H9 (cell line): Measurements from ENCODE around the gene DOC2B. TPM values are rescaled to one million over a fixed set of nuclear protein-coding genes. Genes with fewer than 3 reads are reported as not detected.

Experiments
- DNase-seq: peaks from one replicate; pipeline ENCODE4 v3.0.0-alpha.2; 2017
- H2AFZ ChIP-seq: one replicate; pipeline ENCODE4 v1.6.1; 2013; ENCODE audit warnings: mild to moderate bottlenecking, low read length, control low read depth, moderate library complexity
- H2AK5ac ChIP-seq: 2 replicates; pipeline ENCODE4 v1.6.1; 2013; ENCODE audit warnings: low read length, control low read depth, mixed read lengths; ENCODE audit not compliant: insufficient read length
- H2BK120ac ChIP-seq: one replicate; pipeline ENCODE4 v1.6.1; 2013; ENCODE audit warnings: low read depth, mild to moderate bottlenecking, low read length, control low read depth, inconsistent platforms; ENCODE audit not compliant: poor library complexity, severe bottlenecking
- H2BK12ac ChIP-seq: 2 replicates; pipeline ENCODE4 v1.6.1; 2013; ENCODE audit warnings: low read length, control low read depth, mixed read lengths, low read depth; ENCODE audit not compliant: insufficient read length
- H2BK15ac ChIP-seq: 2 replicates; pipeline ENCODE4 v1.6.1; 2013; ENCODE audit warnings: low read depth, low read length, control low read depth
- H2BK20ac ChIP-seq: one replicate; pipeline ENCODE4 v1.6.1; 2013; ENCODE audit warnings: low read depth, mild to moderate bottlenecking, low read length, control low read depth, inconsistent platforms; ENCODE audit not compliant: poor library complexity, severe bottlenecking
- H2BK5ac ChIP-seq: 2 replicates; pipeline ENCODE4 v1.6.1; 2013; ENCODE audit warnings: low read length, control low read depth, mixed read lengths; ENCODE audit not compliant: insufficient read length
- H3K14ac ChIP-seq: 2 replicates; pipeline ENCODE4 v1.6.1; 2013; ENCODE audit warnings: low read length, control low read depth; ENCODE audit not compliant: insufficient read depth
- H3K18ac ChIP-seq: 2 replicates; pipeline ENCODE4 v1.6.1; 2013; ENCODE audit warnings: low read depth, mild to moderate bottlenecking, mixed read lengths, low read length, control low read depth; ENCODE audit not compliant: insufficient read length
- H3K23ac ChIP-seq: 2 replicates; pipeline ENCODE4 v1.6.1; 2013; ENCODE audit warnings: low read length, control low read depth, mixed read lengths, low read depth; ENCODE audit not compliant: insufficient read length
- H3K23me2 ChIP-seq: 2 replicates; pipeline ENCODE4 v1.6.1; 2013; ENCODE audit warnings: low read depth, mild to moderate bottlenecking, mixed read lengths, low read length, control low read depth; ENCODE audit not compliant: insufficient read length, poor library complexity, severe bottlenecking
- H3K27ac ChIP-seq: 2 replicates; pipeline ENCODE4 v1.5.1; 2013; ENCODE audit warnings: low read length, control low read depth, mixed read lengths, low read depth; ENCODE audit not compliant: insufficient read length
- H3K27me3 ChIP-seq: 2 replicates; pipeline ENCODE4 v1.6.1; 2013; ENCODE audit warnings: low read length, control low read depth, inconsistent platforms; ENCODE audit not compliant: insufficient read depth
- H3K4ac ChIP-seq: 2 replicates; pipeline ENCODE4 v1.6.1; 2013; ENCODE audit warnings: low read depth, mild to moderate bottlenecking, control low read depth, inconsistent platforms, low read length, moderate library complexity
- H3K4me1 ChIP-seq: 2 replicates; pipeline ENCODE4 v1.6.1; 2013; ENCODE audit warnings: low read length, control low read depth, inconsistent platforms; ENCODE audit not compliant: insufficient read depth
- H3K4me2 ChIP-seq: 2 replicates; pipeline ENCODE4 v1.6.1; 2013; ENCODE audit warnings: low read length, control low read depth, mixed read lengths; ENCODE audit not compliant: insufficient read length, insufficient read depth
- H3K56ac ChIP-seq: 2 replicates; pipeline ENCODE4 v1.6.1; 2013; ENCODE audit warnings: low read depth, mild to moderate bottlenecking, mixed read lengths, low read length, control low read depth; ENCODE audit not compliant: insufficient read length
- H3K79me1 ChIP-seq: 2 replicates; pipeline ENCODE4 v1.6.1; 2013; ENCODE audit warnings: low read depth, mild to moderate bottlenecking, moderate library complexity, low read length, control low read depth, inconsistent platforms; ENCODE audit not compliant: insufficient read depth, poor library complexity, severe bottlenecking
- H3K79me2 ChIP-seq: 2 replicates; pipeline ENCODE4 v1.6.1; 2013; ENCODE audit warnings: low read length, control low read depth, inconsistent platforms; ENCODE audit not compliant: insufficient read depth
- H3K9ac ChIP-seq: 2 replicates; pipeline ENCODE4 v1.6.1; 2013; ENCODE audit warnings: low read length, control low read depth, mixed read lengths; ENCODE audit not compliant: insufficient read length; ENCODE audit errors: extremely low read depth
- H3K9me3 ChIP-seq: one replicate; pipeline ENCODE4 v1.6.1; 2013; ENCODE audit warnings: low read depth, low read length, inconsistent platforms; ENCODE audit not compliant: control insufficient read depth
- H3T11ph ChIP-seq: one replicate; pipeline ENCODE4 v1.6.1; 2013; ENCODE audit warnings: mild to moderate bottlenecking, low read length, control low read depth, inconsistent platforms
- H4K20me1 ChIP-seq: one replicate; pipeline ENCODE4 v1.6.1; 2013; ENCODE audit not compliant: control insufficient read depth, insufficient read length, insufficient read depth
- H4K5ac ChIP-seq: 2 replicates; pipeline ENCODE4 v1.6.1; 2013; ENCODE audit warnings: low read depth, mild to moderate bottlenecking, mixed read lengths, low read length, control low read depth; ENCODE audit not compliant: insufficient read length
- H4K8ac ChIP-seq: replicated peaks from 2 replicates; pipeline ENCODE4 v1.6.1; 2013; ENCODE audit warnings: low read length, control low read depth, mixed read lengths, low read depth; ENCODE audit not compliant: insufficient read length
- H4K91ac ChIP-seq: 2 replicates; pipeline ENCODE4 v1.6.1; 2013; ENCODE audit warnings: low read depth, mild to moderate bottlenecking, moderate library complexity, mixed read lengths, low read length, control low read depth; ENCODE audit not compliant: insufficient read length
- H3K27ac Mint-ChIP-seq, 3 experiments: 2 replicates in 2 of 3; 3 replicates in 1 of 3; pipeline ENCODE4 v1.8.0; 2020 to 2021; ENCODE audit warnings: mixed read lengths in 3 of 3, mild to moderate bottlenecking in 1 of 3, moderate library complexity in 1 of 3
- H3K27me3 Mint-ChIP-seq: 2 replicates; pipeline ENCODE4 v1.8.0; 2021; ENCODE audit warnings: low read depth, mild to moderate bottlenecking, moderate library complexity, mixed read lengths
- H3K36me3 Mint-ChIP-seq, 3 experiments: 2 replicates in 2 of 3; 3 replicates in 1 of 3; pipeline ENCODE4 v1.8.0; 2020 to 2021; ENCODE audit warnings: low read depth in 3 of 3, mixed read lengths in 3 of 3; ENCODE audit not compliant: insufficient read depth in 1 of 3
- H3K4me1 Mint-ChIP-seq, 2 experiments: 2 replicates each; pipeline ENCODE4 v1.8.0; 2020; ENCODE audit warnings: mixed read lengths in 2 of 2
- H3K4me3 Mint-ChIP-seq, 2 experiments: 2 replicates in 1 of 2; 3 replicates in 1 of 2; pipeline ENCODE4 v1.8.0; 2020 to 2021; ENCODE audit warnings: mild to moderate bottlenecking in 2 of 2, mixed read lengths in 2 of 2, moderate library complexity in 1 of 2
- H3K9me3 Mint-ChIP-seq, 2 experiments: 2 replicates in 1 of 2; 3 replicates in 1 of 2; pipeline ENCODE4 v1.8.0; 2020; ENCODE audit warnings: mild to moderate bottlenecking in 2 of 2, mixed read lengths in 2 of 2, moderate library complexity in 1 of 2
- WGBS: extraction: QIAGEN DNeasy Blood & Tissue Kit; methylation state at CpG from one replicate; pipeline ENCODE4 v1.1.7; 2013; ENCODE audit warnings: missing lambda C conversion rate, low lambda C conversion rate, mixed read lengths; ENCODE audit not compliant: insufficient read length; ENCODE audit errors: extremely low coverage; 5-methylcytosine and 5-hydroxymethylcytosine counted together
- total RNA-seq: library from RNA; stranded (reverse); gene quantifications from 2 replicates; pipeline ENCODE4 v1.2.1, GENCODE V29; 2021
- TF ChIP-seq, protein P1 (sequence below): fragments of 200-600 bp; sonication (generic); conservative IDR thresholded peaks from 3 replicates; pipeline ENCODE4 v1.8.0; 2021; ENCODE audit warnings: antibody characterized with exemption, mild to moderate bottlenecking

Gene DOC2B
- total RNA-seq, 1 experiment from 2014 or later, result 2.1 TPM

DNA sequence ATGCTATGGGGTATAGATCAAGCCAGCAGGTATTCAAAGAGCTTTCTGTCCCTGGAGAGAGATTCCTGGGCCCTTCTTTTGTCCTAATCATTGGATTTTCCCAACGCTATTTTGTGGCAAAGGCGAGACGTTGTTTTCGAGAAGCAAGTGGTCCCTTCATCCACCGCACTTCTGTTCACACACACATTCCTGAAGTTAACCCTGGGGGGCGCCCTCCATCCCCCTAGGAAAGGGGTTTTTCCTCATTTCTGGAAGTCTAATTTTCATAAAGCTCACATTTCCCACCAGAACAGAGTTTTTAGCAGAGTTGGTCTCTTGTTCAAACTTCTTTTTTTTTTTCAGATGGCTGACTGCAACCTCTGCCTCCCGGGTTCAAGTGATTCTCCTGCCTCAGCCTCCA lies 32.2 kb downstream of the DOC2B start:
- Histone ChIP-seq H2BK12ac (no peak overlapping the region), H3K79me1 (no peaks in the 10 kb centered on the region), H4K20me1 (no peaks in the 10 kb centered on the region), H3K56ac (no peak overlapping the region), H4K8ac (no peak overlapping the region), H3K18ac (no peak overlapping the region), H4K91ac (no peak overlapping the region), H3K9me3 (no peaks in the 10 kb centered on the region), H2BK5ac (no peak overlapping the region), H3K23me2 (no peaks in the 10 kb centered on the region), H3K79me2 (no peaks in the 10 kb centered on the region), H3T11ph (no peak overlapping the region), H3K27me3 (no peaks in the 10 kb centered on the region), H2AFZ (no peak overlapping the region), H3K9ac (no peak overlapping the region), H3K4me1 (no peaks in the 10 kb centered on the region), H2BK15ac (no peak overlapping the region), H4K5ac (no peak overlapping the region), H3K4me2 (no peak overlapping the region), H3K27ac (no peak overlapping the region), H3K14ac (no peak overlapping the region), H3K23ac (no peak overlapping the region), H3K4ac (no peak overlapping the region), H2AK5ac (no peak overlapping the region), H2BK120ac (no peak overlapping the region), H2BK20ac (no peak overlapping the region)
- H3K27ac Mint-ChIP-seq, result no peak overlapping the region
- H3K4me3 Mint-ChIP-seq, result no peak overlapping the region
- no peaks in the 10 kb centered on the region for H3K4me1 Mint-ChIP-seq
- H3K27me3 Mint-ChIP-seq, result peaks cover 2% of the 10 kb centered on the region
- TF ChIP-seq, protein P1, sequence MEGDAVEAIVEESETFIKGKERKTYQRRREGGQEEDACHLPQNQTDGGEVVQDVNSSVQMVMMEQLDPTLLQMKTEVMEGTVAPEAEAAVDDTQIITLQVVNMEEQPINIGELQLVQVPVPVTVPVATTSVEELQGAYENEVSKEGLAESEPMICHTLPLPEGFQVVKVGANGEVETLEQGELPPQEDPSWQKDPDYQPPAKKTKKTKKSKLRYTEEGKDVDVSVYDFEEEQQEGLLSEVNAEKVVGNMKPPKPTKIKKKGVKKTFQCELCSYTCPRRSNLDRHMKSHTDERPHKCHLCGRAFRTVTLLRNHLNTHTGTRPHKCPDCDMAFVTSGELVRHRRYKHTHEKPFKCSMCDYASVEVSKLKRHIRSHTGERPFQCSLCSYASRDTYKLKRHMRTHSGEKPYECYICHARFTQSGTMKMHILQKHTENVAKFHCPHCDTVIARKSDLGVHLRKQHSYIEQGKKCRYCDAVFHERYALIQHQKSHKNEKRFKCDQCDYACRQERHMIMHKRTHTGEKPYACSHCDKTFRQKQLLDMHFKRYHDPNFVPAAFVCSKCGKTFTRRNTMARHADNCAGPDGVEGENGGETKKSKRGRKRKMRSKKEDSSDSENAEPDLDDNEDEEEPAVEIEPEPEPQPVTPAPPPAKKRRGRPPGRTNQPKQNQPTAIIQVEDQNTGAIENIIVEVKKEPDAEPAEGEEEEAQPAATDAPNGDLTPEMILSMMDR, result peak; percentile 44
- H3K9me3 Mint-ChIP-seq, result no peaks in the 10 kb centered on the region
- no CpG with 5 or more reads among the region's 7 CpGs for WGBS
- no peak for DNase-seq
- H3K36me3 Mint-ChIP-seq, result no peaks in the 10 kb centered on the region
